WI38 (cell line): ENCODE results near the gene HIVEP2.

Experiments
- H3K4me3 ChIP-seq: 2 replicates; pipeline ENCODE4 v1.5.1; 2011; ENCODE audit warnings: low read depth, mild to moderate bottlenecking, control low read depth, low read length
- TF ChIP-seq, protein P1 (sequence below): IDR thresholded peaks from 2 replicates; pipeline ENCODE4 v1.5.1; 2012; ENCODE audit warnings: low read depth, mild to moderate bottlenecking, control low read depth, low read length

Gene HIVEP2

DNA sequence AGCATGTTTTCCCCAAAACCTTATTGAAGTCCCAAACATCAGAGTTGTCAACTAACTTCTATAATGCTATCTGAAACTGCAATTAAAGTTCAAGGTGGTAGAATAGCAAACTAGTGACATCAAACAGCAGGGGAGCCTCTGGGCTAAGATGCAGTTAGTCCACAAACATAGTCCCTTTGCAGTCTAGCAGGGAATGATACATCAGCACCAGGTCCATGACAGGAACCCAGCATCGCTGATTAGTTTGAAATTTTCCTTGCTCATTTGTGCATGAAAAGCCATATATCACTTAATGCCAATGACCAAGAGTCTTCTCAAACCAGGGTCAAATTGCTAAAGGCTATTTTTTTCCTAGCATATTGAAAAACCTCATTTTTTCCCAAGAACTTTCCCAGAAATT lies 145.3 kb downstream of the HIVEP2 start:
- TF ChIP-seq, protein P1, sequence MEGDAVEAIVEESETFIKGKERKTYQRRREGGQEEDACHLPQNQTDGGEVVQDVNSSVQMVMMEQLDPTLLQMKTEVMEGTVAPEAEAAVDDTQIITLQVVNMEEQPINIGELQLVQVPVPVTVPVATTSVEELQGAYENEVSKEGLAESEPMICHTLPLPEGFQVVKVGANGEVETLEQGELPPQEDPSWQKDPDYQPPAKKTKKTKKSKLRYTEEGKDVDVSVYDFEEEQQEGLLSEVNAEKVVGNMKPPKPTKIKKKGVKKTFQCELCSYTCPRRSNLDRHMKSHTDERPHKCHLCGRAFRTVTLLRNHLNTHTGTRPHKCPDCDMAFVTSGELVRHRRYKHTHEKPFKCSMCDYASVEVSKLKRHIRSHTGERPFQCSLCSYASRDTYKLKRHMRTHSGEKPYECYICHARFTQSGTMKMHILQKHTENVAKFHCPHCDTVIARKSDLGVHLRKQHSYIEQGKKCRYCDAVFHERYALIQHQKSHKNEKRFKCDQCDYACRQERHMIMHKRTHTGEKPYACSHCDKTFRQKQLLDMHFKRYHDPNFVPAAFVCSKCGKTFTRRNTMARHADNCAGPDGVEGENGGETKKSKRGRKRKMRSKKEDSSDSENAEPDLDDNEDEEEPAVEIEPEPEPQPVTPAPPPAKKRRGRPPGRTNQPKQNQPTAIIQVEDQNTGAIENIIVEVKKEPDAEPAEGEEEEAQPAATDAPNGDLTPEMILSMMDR = no peak
- no peak overlapping the region for H3K4me3 ChIP-seq

DNA sequence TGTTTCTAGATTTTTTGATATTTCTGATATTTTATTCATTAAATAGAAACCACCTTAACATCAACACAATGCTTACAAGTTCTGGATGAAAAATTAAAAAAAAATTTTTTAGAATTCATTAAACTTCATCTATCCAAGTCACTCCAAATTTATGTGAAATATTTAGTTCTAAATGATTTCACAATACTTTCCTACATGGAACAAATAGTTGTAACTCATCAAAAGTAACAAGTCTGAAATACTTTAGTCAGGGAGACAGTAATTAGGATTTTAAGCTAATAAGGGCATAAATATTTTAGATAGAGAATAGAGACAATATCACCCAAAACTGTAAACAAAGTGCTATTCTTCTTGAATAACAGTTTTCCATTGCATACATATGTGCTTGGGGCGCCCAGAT lies 147.8 kb downstream of the HIVEP2 start:
- no peak overlapping the region for H3K4me3 ChIP-seq
- TF ChIP-seq, protein P1 = no peak

DNA sequence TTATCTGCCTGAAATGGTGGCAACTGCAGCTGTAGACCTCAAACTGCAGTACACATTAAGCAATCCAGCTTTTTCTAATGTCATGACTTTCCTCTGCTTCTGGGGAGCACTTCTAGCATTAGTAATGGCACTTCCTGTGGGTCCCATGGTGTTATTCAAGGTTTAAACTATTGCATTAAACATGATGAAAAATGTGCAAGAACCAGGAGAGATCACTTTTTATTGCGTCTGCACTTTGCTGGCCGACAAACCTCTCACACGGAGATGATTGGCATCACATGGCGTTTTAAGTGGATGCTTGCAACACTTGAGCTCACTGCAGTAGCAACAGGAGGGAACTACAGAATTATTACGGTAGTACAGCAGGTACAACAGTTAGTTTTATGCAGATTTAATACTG lies 148.4 kb downstream of the HIVEP2 start:
- no peak overlapping the region for H3K4me3 ChIP-seq
- TF ChIP-seq, protein P1 = no peak

DNA sequence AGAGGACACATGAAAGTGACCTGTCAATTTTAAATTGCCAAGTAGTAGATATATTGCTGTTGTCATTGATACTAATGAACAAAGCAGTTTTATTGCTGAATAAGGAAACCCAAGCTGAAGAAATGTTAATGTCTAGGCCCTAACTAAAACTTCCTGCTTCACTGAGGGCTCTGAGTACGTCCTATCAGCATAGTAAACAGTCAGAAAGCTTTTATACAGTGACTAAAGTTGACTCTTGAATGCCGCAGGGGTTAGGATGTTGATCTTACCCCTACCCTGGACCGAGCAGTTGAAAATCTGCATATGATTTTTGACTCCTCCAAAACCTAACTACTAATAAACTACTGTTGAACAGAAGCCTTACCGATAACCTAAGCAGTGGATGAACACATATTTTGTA lies 149.0 kb downstream of the HIVEP2 start:
- TF ChIP-seq, protein P1 = no peak
- no peak overlapping the region for H3K4me3 ChIP-seq

DNA sequence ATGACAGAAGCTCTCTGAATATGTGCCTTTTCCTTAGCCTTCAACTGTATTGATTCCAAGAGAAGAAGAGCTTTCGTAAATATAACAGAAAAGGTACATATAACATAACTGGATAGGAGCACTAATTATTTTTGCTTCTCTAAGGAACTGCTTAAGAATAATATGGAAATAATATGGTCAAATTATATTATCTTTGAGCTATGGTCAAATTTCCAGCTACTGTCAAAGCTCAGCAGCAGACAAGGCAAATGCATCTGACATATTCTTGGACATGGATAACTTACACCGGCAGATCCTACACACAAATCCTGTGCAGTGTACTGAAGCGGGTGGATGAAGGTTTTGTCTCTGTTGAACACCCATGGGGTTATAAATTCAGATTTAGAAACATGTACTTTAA lies 150.6 kb downstream of the HIVEP2 start:
- H3K4me3 ChIP-seq = no peak overlapping the region
- TF ChIP-seq, protein P1 = no peak

DNA sequence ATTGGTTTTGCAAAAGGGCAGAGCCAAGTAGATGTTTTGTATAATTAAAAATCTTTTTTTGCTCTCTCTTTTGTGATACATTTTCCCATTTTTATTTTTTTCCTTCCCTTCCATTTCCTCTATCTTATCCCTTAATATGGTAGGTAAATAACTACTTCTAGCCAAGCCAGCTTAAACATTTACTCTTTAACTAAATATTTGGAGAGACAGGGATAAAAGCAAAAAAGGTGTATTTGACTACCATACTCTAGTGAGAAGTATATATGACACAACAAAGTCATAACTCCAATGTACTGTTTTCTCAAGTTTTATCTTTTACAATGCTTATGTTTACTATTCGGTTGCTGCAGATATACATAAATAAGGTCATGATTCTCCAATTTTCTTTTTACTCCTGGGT lies 154.7 kb downstream of the HIVEP2 start:
- H3K4me3 ChIP-seq = no peak overlapping the region
- TF ChIP-seq, protein P1 = no peak

DNA sequence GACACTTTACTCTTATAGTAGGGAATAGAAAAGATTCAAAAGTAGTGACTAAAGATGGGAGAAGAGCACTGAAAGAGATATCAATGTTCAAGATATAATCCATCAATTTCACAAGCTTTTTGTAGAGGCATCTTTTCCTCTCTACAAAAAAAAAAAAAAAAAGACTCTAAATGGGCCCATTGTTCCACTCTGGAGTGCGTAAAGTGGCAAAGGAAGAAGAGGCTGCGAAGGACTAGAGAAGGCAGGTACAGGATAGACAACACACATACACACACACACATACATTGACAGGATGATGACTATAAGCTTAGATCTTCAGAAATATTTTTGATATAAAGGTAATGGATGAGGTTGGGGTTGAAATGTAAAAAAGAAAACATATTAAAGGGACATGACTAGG lies 157.6 kb downstream of the HIVEP2 start:
- no peak overlapping the region for H3K4me3 ChIP-seq
- TF ChIP-seq, protein P1 = no peak
